Ovary (tissue), 3 donors: ENCODE measurements around the gene LIX1.

ENCODE experiments used
- CTCF ChIP-seq, 3 donors: fragments of 450-650 bp in 2 of 3; fragments of 200-600 bp in 1 of 3; IDR thresholded peaks; one replicate each; pipeline versions ENCODE4 v1.5.1 to v1.8.0; 2016 to 2022; ENCODE audit warnings: antibody characterized with exemption in 3 of 3, mild to moderate bottlenecking in 1 of 3
- EP300 ChIP-seq: sonication (generic); formaldehyde crosslinking; IDR thresholded peaks from one replicate; pipeline ENCODE4 v1.6.1; 2017; ENCODE audit warnings: antibody characterized with exemption
- POLR2A ChIP-seq: fragments of 450-650 bp; IDR thresholded peaks from one replicate; pipeline ENCODE4 v1.6.1; 2017; ENCODE audit warnings: antibody characterized with exemption, mild to moderate bottlenecking, moderate library complexity
- donor health status: DM: no; HTN: no; CAD: no.

GRCh38 chr5:97115932-97116331, 26.5 kb downstream of the LIX1 start:
- TF ChIP-seq CTCF (IDR thresholded peaks at IDR 0.05) = no peak
- no peak for TF ChIP-seq POLR2A
- TF ChIP-seq EP300 = no peak
